GM19023 (cell line): ENCODE measurements around the gene LY86.
"Not testable (repeated sequence)": the region's sequence is repeated elsewhere in the genome, so short reads cannot be mapped to it uniquely, and the experiment has no call there.

Experiments
- ATAC-seq: cut with Tn5 transposase; IDR thresholded peaks from one replicate; pipeline ENCODE4 v1.9.1; 2021; ENCODE audit warnings: mild to moderate bottlenecking, moderate library complexity; ENCODE audit not compliant: unreplicated experiment

Gene LY86

DNA sequence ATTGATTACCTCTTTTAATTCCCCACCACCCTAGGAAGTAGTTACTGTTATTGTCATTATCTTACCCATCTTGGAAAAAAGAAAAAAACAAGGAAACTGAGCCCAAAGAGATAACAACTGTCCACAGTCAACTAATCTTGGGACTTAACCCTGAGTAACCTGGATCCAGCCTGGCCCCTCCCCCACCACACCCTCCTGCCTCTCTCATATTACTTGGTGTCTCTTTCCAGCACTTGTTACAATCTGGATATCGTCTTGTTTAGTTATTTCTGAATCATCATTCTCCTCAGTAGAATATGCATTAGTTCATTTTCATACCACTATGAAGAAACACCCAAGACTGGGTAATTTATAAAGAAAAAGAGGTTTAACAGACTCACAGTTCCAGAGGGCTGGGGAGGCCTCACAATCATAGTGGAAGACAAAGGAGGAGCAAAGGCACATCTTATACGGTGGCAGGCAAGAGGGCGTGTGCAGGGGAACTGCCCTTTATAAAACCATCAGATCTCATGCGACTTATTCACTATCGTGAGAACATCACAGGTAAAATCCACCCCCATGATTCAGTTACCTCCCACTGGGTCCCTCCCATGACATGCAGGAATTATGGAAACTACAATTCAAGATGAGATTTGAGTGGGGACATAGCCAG lies 60.3 kb downstream of the LY86 start:
- ATAC-seq, result no peak

DNA sequence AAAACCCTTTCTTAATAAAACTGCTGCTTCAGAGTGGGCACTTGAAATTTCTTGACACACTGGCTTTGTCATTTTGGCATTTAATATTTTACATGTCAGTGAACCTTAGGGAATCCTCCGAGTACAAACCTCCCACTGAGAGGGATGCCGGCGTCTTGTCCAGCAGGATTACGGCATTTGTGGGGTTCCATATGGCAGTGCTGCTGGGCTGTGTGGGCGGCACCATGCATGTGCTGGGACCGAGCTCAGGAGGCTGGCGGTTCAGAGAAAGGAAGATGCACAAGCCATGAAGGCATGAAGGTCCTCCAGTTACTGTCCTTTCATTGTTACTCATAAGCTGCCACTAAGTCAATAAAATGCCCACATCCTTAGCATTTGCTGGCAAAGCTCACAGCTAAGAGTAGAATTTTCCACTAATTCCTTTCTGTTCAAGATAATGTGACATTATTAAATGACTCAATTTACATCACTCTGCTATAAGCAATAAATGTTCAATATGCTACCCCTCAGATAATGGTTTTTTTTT lies 61.4 kb downstream of the LY86 start:
- ATAC-seq, result no peak

DNA sequence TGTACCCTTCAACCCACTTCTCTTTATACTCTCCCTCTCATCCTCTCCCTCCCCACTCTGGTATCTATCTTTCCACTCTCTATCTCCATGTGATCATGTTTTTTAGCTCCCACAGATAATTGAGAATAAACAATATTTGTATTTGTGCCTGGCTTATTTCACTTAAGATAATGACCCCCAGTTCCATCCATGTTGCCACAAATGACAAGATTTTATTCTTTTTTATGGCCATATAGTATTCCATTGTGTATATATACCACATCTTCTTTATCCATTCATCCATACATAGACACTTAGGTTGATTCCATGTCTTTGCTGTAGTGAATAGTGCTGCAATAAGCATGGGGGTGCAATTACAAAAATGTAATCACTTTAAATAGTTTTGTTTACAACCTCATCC lies 62.3 kb downstream of the LY86 start:
- ATAC-seq, result no peak

DNA sequence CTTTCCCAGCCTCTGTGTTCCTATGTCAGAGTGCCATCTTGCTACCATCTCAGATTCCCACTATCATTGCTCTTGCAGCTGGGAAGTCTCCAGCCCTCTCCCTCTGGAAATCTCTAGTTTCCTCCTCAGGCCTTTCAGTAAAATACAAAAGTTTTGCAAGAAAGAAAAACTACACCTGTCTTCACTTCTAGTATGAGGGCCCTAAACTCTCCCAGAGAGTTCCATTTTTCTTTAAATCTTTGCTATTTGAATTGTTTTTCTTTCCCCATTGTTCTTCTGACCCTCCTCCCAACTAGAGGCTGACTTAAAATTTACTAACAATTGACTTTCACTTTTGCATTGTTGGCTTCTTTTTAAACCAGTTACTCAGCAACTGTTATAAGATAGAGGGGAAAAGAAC lies 62.8 kb downstream of the LY86 start:
- ATAC-seq, result no peak

DNA sequence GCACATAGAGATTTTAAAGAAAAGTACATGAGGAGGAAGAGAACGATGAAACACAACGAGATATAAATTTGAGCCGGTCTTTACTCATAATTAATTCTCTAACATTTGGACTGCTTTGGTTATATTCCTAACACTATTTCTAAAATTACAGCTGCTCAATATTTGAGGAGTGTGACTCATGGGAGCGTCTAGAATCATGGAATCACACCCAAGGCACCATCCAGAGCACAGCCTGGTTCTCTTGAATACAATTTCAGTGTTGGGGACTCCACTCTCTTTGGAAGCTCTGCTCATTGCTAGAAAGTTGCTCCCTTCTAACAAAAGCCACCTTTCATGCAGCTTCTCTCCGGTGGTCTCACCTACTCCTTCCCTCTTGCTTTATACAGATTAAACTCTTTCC lies 64.4 kb downstream of the LY86 start:
- no peak for ATAC-seq

DNA sequence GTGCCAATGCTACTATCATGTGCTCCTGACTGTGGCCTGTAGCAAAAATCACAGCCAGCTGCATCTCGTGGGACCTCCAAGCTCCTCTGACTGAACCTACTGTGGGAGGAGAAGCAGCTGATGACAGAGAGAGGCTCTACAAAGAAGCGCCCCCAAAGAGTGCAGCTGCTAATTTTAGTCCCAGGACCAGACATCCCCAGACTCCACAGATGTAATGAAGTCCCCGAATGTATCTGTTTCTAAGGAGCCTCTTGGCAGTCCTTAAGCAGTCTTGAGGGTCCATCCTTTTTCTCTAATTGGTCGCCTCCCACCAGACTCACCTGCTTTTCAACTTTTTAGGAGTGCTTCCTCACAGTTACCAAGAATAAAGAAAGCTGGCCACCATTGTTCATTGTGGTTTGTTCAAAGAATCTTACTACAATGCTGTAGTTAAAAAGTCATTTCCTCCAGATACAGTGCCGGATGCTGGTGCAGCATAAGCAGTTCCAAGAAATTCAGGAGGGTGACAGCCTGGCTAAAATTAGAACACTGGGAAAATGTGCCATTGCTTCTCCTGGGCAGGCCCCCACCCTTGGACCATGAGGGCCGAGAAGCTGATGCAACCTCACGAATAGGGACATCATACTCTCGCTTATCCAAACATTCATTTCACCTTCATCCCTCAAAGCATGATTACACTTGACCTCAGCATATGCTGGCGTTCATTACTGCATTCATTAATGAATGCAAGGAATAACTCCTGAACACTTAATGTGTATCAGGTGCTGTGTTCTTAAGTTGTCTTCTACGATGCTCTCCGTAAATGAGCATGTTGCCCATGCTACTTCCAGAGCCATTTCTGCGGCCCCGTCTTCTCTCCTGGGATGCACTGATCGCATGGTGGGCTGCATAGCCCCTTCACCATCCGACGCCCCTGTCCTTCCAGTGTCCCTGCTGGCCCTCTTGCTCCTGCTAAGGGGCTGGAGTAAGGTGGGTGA lies 66.4 kb downstream of the LY86 start:
- no peak for ATAC-seq

DNA sequence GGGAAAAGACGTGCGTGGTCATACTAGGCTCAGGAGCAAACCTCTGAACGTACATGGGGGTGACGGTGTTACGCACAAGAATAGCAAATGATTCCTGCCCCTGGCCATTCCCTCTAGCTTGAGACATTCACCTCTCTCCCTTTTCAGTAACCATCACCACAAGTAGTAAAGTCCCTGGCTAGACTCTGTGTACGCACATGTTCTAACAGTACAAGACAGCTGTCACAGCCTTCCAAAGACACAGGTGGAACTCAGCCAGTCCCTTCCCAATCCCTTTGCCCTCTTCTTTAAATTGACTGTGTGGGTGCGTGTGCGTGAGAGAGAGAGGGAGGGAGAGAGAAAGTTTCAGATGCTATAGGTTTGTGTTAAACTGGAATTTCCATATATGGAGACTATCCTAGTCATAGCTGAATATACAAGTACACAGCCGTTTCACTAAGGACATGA lies 67.3 kb downstream of the LY86 start:
- ATAC-seq, result no peak

DNA sequence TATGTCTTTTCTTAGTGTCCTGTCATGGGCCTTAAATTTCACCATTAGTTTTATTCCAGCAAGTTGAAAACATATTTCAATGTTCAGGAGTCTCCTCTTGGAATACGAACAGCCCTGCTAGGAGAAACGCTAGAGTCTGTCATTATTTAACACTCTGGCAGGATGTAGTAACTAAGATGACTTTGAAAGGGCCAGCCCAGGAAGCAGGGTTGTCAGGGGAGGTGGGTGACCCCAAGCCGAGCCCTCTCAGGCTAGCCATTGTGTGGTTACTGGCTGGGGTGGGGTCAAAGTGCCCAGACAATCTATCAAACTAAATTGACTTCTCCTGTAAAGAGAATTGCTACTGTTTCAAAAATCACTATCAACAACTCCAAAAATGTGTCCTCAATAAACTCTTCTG lies 67.8 kb downstream of the LY86 start:
- ATAC-seq, result no peak

DNA sequence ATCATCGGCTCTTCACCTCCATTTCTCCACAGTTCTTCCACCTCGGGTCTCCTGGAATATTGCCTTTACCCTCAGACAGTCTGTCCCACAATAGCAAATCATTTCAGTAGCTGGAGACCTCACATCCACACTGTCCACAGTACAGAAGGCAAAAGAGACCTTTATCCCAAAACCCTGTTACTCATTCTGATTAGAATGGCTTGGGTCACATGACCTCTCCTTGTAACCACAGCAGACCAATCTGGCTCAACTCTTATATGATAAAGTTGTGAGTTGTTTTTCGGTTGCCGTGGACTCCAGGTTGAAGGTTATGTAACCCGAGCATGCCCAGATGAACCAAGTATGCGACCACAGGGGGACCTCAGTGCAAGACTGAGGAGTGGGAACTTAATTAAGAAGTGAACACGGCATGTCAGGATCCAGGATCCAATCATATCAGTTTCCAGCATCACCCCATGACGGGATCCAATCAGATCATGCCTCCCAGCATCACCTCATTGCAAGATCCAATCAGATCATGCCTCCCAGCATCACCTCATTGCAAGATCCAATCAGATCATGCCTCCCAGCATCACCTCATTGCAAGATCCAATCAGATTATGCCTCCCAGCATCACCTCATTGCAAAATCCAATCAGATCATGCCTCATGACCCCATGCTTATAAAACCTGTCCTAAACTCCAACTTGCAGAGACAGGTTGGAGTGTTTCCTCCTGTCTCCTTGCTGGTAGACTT lies 68.7 kb downstream of the LY86 start:
- ATAC-seq, result no peak

DNA sequence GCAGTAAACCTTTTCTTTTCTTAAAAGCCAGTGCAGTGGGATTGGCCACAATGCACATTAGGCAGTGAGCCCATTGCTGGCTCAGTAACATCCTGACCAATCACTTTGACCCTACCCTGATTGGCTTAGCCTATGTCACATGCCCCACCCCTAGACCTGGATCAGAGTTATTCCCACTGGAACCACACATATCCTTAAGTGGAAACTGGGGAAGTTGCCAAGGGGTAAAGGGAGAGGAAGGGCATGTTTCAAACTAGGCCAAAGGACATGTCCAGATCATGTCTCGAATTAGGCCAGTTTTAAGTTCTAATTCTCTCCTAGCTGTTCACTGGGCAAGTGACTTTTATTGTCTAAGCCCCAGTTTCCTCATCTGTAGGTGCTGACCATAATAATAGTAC lies 69.3 kb downstream of the LY86 start:
- no peak for ATAC-seq

DNA sequence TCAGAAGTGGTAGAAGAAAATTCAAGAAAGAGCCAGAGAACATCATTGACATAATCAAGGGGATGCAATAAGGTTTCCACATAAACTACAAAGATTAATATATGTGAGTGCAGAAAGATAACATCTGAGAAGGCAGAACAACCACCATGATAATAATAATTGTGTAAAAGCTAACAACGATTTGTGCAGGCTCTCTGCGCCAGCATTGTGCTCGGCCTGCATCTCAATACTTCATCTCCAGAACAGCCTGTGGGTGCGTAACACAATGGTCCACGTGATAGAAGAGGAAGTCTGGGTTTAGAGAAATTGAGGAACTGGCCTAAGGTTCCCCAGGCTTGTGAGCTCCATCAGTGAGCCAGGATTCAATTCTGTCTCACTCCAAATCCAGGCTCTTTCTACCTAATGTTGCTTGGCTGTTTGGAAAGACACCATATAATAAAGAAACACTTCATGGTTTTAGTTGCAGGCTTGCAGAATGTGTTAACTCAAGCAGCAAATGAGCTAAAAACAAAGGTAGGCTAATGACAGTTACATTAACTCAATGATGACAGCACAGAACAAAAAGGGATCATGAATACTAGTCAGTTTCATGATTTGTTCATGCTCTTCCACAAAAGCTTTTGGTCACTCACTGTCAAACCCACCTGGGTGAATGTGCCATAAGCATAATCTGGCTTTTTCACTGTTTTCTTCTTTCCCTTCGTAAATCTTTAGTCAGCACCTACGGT lies 71.2 kb downstream of the LY86 start:
- ATAC-seq, result peak; percentile 57

DNA sequence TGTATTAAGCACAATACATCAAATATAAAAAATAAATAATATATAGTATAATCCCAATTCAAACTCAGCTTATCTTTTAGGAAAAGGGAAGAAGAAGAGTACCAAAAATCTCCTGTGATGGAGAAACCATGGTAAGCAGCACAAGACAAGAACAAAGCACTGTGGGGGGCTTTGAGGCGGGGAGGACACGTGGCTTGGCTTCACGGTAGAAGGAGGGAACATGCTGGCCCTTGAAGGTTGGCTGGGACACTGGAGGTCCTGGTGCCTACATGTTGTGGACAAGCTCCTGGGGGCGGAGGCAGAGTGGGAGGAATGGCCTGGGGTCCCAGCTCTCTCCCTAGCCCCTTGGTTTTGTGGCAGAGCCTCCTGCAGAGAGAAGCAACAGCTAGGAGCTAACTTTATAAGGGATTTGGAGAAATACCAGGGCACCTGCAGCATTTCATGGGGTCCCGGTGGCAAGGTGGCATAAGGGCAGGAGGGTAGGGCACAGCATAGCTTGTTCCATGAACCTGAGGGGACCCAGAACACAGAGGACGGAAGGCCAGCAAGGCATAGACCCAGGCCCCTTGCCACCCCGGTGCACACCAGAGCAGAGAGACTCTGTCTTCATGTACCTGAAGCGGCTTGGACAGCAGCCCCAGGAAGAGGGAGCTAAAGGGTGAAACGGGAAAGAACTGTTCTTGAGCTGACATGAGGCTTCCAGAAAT lies 72.0 kb downstream of the LY86 start:
- no peak for ATAC-seq

DNA sequence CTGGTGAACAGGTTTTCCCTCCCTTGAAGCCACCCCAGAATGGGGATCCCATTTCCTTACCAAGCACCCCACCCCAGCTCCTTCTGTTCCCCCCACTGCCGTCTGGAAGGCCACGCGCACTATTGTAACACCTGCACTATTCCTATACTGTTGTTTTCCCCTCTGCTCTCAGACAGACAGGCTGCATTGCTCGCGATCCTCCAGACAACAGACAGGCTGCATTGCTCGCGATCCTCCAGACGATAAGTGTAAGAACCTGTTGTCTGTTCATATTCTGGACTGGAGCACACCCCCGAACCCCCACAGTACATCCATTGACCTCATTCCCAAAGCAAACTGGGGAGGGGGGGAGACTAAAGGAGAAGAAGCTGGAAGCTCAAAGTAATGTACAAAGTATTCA lies 72.7 kb downstream of the LY86 start:
- no peak for ATAC-seq

DNA sequence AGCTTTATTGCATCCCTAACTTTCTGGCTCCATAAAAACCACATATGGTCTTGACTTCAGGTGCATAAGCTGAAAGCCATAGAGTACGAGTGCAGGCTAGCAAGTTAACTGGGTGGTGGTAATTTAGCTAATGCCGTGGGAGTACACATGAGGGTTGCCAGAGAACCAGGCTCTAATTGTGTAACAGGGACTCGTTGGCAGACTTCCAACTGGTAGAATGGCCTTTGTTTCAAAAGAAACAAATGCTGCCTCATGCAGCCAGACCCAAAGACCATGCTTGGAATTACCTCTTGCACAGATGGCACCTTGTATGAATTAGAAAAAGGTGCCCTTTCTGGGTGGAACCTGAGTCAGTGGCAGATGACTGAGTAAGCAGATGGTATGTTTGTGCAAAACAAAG lies 73.2 kb downstream of the LY86 start:
- no peak for ATAC-seq

DNA sequence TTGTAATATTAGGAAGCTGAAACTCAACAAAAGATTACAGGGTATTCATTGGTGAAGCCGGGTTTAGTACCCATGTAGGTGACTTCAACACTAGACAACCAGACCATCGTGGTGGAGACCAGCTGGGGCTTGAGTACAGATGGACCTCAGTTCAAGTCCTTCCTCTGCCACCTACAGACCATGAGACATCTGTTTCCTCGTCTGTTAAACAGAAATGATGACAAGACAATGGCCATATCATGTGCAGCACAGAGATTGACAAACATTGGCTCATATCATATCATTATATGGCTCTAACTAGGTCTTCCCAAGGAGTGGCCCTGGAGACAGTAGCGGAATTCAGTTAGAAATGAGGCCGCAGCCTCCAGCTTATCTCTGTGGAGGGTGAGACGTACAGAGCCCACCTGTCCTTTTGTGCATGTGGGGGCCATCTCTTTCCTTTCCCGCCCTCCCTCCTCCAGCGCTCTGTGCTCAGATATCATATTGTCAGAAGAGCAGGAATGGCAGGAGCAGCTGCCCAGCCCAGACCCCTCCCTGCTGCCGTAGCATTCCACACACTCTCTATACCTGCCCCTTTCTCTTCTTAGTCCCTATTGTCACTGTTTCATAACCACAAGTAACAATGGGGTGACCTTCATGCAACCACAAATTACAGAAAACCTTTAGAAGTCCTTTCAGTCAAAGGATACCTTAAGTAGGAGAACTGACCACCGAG lies 75.1 kb downstream of the LY86 start:
- no peak for ATAC-seq

DNA sequence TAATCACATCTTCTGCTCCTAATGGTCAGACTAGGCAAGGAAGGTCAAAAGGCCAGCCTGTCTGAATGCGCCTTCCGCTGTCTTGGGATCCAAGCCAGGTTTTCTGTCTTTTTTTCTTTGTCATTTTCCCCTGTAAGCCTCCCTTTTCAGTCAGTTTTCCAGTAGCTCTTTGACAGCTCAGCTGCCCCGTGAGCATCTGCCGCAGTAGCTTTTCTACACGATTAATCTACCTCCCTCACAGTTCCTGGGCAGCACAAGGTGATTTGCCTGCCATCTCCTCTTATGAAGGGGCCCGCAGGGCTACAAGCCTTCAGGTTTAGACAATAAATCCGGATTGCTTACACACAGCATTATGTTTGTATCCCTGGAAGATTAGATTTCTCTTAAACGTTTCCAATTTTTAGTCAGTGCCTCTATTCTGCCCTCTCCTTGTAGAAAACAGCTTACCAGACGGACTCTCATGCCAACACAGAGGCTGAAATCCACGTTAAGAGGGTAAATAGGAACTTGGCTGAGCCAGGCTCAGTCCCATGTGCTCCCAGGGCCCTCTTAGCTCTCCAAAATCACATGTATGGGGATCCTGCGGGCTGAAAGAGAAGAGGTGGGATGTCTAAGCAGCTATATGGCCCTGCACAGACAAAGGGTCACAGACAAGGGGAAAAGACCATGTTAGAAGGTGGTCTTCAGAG lies 77.2 kb downstream of the LY86 start:
- no peak for ATAC-seq

DNA sequence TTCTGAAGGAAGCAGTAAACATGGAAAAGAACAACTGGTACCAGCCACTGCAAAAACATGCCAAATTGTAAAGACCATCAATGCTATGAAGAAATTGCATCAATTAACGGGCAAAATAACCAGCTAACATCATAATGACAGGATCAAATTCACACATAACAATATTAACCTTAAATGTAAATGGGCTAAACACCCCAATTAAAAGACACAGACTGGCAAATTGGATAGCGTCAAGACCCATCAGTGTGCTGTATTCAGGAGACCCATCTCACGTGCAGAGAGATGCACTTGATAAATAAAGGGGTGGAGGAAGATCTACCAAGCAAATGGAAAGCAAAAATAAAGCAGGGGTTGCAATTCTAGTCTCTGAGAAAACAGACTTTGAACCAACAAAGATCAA lies 81.6 kb downstream of the LY86 start:
- not testable (repeated sequence) for ATAC-seq

DNA sequence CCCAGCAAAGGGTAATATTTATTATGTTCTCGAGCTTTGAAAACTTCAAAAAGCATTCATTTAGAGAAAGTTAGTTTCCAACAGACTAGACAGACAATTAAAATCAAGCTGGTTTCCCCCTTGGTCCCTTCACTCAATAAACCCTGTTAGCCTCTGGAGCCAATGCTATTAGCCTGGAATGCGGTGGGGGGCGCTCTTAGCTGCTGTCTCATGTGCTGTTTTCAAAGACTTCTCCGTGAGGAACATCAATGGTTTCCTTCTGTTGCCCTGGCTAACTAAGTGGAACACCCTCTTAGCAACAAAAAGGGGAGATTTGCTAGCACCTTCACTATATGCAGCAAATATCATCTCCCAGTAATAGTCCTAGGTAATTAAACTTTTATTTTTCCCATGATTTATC lies 86.4 kb downstream of the LY86 start:
- ATAC-seq, result no peak

DNA sequence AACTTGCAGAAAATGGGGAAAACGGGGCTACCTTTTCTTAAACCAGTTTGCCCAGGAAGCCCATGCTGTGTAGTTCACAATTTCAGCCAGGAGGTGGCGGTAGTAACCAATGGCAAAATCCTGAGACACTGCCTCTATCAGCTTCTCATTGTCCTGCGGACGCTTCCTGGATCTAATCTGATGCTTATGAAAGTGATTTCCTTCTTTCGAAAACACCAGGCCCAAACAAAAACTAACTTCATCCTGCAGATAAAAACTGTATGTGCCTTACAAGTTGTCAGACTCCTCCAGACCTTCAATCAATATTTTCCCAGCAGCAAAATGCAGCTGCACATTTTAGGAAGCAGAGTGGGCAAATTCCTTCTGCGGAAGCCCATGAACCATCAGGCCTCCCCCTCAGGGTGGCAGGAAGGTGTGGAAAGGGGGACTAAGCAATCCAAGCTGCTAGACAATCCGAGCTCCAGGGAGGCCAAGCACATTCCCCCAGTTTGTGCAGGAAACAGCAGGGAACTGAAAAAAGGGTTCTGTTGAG lies 88.5 kb downstream of the LY86 start:
- no peak for ATAC-seq
